HG03159 (cell line): ENCODE results near the gene CABP1.

Experiments
- ATAC-seq: cut with Tn5 transposase; IDR thresholded peaks from one replicate; pipeline ENCODE4 v1.9.1; 2021; ENCODE audit warnings: mild to moderate bottlenecking, moderate library complexity; ENCODE audit not compliant: unreplicated experiment

The CABP1 gene

GRCh38 chr12:120690083-120690450 is 49.6 kb downstream of the CABP1 start:
- ATAC-seq = no peak

GRCh38 chr12:120690978-120691377 is 50.6 kb downstream of the CABP1 start:
- no peak for ATAC-seq

- ATAC-seq = no peak
These were observed 52.2 kb downstream of the CABP1 start for GRCh38 chr12:120692524-120693033.

GRCh38 chr12:120693848-120694247 is 53.4 kb downstream of the CABP1 start:
- no peak for ATAC-seq

- no peak for ATAC-seq
These were observed 56.2 kb downstream of the CABP1 start for GRCh38 chr12:120696626-120697025.

- ATAC-seq = no peak
These were observed 56.9 kb downstream of the CABP1 start for GRCh38 chr12:120697344-120697743.

- ATAC-seq = no peak
These were observed 58.2 kb downstream of the CABP1 start for GRCh38 chr12:120698665-120699064.

- no peak for ATAC-seq
These were observed 59.1 kb downstream of the CABP1 start for GRCh38 chr12:120699553-120699952.

GRCh38 chr12:120700886-120701285 is 60.5 kb downstream of the CABP1 start:
- ATAC-seq = no peak

GRCh38 chr12:120702637-120703036 is 62.2 kb downstream of the CABP1 start:
- ATAC-seq = no peak

GRCh38 chr12:120703311-120703942 is 63.0 kb downstream of the CABP1 start:
- ATAC-seq = no peak

GRCh38 chr12:120705618-120706017 is 65.2 kb downstream of the CABP1 start:
- ATAC-seq = no peak

- no peak for ATAC-seq
These were observed 65.6 kb downstream of the CABP1 start for GRCh38 chr12:120706029-120706428.

GRCh38 chr12:120708651-120709050 is 68.2 kb downstream of the CABP1 start:
- ATAC-seq = no peak

GRCh38 chr12:120710031-120710804 is 69.8 kb downstream of the CABP1 start, which contains the start of gene UNC119B:
Gene UNC119B, plus strand, starts transcription at chr12:120710458. Its CDS starts 17 bp downstream, at chr12:120710475.
- peak; percentile 62 for ATAC-seq

- no peak for ATAC-seq
These were observed 70.4 kb downstream of the CABP1 start for GRCh38 chr12:120710805-120711296.

- ATAC-seq = no peak
These were observed 71.0 kb downstream of the CABP1 start for GRCh38 chr12:120711411-120711810.

- ATAC-seq = no peak
These were observed 72.2 kb downstream of the CABP1 start for GRCh38 chr12:120712610-120713009.

- no peak for ATAC-seq
These were observed 73.5 kb downstream of the CABP1 start for GRCh38 chr12:120713861-120714482.
